Natural killer cell (primary cell): ENCODE measurements around the gene PUM1. TPM values are rescaled to one million over a fixed set of nuclear protein-coding genes. Genes with fewer than 3 reads are reported as not detected.

ENCODE experiments used
- ATAC-seq, 3 donors: fragments of 150-1000 bp in 2 of 3; fragments of 200-7000 bp in 1 of 3; cut with Tn5 transposase; 1 replicate in 1 of 3; 2 replicates in 2 of 3; pipeline ENCODE4 v1.10.0; 2021; ENCODE audit warnings: mild to moderate bottlenecking in 2 of 3, moderate library complexity in 2 of 3
- DNase-seq, 2 donors: peaks; one replicate each; pipeline versions ENCODE4 v3.0.0 to v3.0.0-alpha.2; 2013 to 2021; ENCODE audit warnings: mixed read lengths in 1 of 2
- H3K27ac ChIP-seq: one replicate; pipeline ENCODE4 v1.5.1; 2013; ENCODE audit warnings: mild to moderate bottlenecking, low read length
- H3K27me3 ChIP-seq: one replicate; pipeline ENCODE4 v1.6.1; 2013; ENCODE audit warnings: low read length; ENCODE audit not compliant: control insufficient read depth, insufficient read depth
- H3K36me3 ChIP-seq: one replicate; pipeline ENCODE4 v1.6.1; 2013; ENCODE audit warnings: low read length; ENCODE audit not compliant: control insufficient read depth, insufficient read depth
- H3K4me1 ChIP-seq: one replicate; pipeline ENCODE4 v1.6.1; 2013; ENCODE audit warnings: low read length; ENCODE audit not compliant: control insufficient read depth, insufficient read depth
- H3K4me3 ChIP-seq: one replicate; pipeline ENCODE4 v1.5.1; 2013; ENCODE audit warnings: low read length
- H3K9me3 ChIP-seq: one replicate; pipeline ENCODE4 v1.6.1; 2013; ENCODE audit warnings: low read length; ENCODE audit not compliant: control insufficient read depth, insufficient read depth
- H3K27ac Mint-ChIP-seq, 2 donors: one replicate each; pipeline ENCODE4 v1.8.0; 2022; ENCODE audit warnings: mild to moderate bottlenecking in 2 of 2, mixed read lengths in 2 of 2, moderate library complexity in 1 of 2
- H3K27me3 Mint-ChIP-seq, 2 donors: one replicate each; pipeline ENCODE4 v1.8.0; 2022; ENCODE audit warnings: low read depth in 2 of 2, mixed read lengths in 2 of 2
- H3K36me3 Mint-ChIP-seq: one replicate; pipeline ENCODE4 v1.8.0; 2022; ENCODE audit warnings: mixed read lengths
- H3K4me1 Mint-ChIP-seq, 2 donors: one replicate each; pipeline ENCODE4 v1.8.0; 2022; ENCODE audit warnings: mixed read lengths in 2 of 2
- H3K4me3 Mint-ChIP-seq: one replicate; pipeline ENCODE4 v1.8.0; 2022; ENCODE audit warnings: mild to moderate bottlenecking, moderate library complexity, mixed read lengths
- H3K9me3 Mint-ChIP-seq, 2 donors: one replicate each; pipeline ENCODE4 v1.8.0; 2022; ENCODE audit warnings: mixed read lengths in 2 of 2
- CTCF ChIP-seq: fragments of 200-600 bp; IDR thresholded peaks from one replicate; pipeline ENCODE4 v1.8.0; 2022; ENCODE audit warnings: antibody characterized with exemption
- WGBS: methylation state at CpG from one replicate; pipeline ENCODE4 v1.1.7; 2013; ENCODE audit warnings: missing lambda C conversion rate; ENCODE audit not compliant: insufficient coverage; 5-methylcytosine and 5-hydroxymethylcytosine counted together
- intact Hi-C: fragments of 100-400 bp; cut with micrococcal nuclease; formaldehyde crosslinking; loops from one replicate; pipeline ENCODE4 v1.14.2; 2022
- total RNA-seq, 4 donors: library from RNA; stranded (reverse); fragments of 120-200 nt in 1 of 4; gene quantifications; one replicate each; pipeline versions ENCODE4 v1.2.3 to v1.2.4, GENCODE V29; 2013 to 2022

Gene PUM1
- total RNA-seq, 3 donors from 2014 or later (not counting 1 experiment from before 2014, with no cell fraction given), result 193 to 209 (median 202) TPM

DNA sequence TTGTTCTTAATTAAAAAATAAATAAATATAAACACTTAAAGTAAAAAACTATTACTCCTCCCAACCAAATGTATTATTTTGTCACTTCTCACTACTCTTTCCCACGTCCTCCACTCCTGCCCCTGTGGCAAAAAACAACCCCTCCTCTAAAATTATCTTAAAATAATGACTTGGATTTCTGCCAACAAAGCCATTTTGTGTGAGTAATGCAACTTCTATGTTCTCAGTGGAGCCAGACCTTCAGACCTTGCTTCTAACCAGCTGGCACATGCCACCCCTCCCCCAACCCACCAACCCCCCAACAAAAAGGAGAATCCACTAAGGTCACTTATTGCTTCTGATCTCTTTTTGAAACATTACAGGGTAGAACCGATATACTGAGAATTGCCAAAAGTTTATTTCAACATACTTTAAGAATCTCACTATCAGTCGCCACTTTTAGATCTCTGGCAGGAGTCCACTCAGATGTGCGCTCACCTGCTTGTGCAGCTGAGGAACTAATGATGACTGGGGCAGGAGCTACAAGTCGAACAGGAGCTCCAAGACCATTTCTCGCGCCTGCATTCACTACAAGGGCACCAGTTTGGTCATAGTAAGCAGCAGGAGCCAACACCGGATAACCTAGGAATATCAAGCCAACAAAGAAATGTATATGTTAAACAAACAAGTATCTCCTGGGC lies 98.7 kb downstream of the PUM1 start:
- Histone ChIP-seq H3K27ac (no peak overlapping the region), H3K9me3 (no peaks in the 10 kb centered on the region), H3K4me1 (no peaks in the 10 kb centered on the region), H3K4me3 (no peak overlapping the region), H3K27me3 (no peaks in the 10 kb centered on the region), H3K36me3 (peaks cover 66% of the 10 kb centered on the region)
- no peak for TF ChIP-seq CTCF
- Mint-ChIP-seq H3K4me3 (no peak overlapping the region), H3K27ac (peak overlapping the region in 1 of 2 donors; percentile 6), H3K9me3 (no peaks in the 10 kb centered on the region), H3K27me3 (no peaks in the 10 kb centered on the region), H3K36me3 (peaks cover 27% of the 10 kb centered on the region), H3K4me1 (peaks cover 40 to 43% of the 10 kb centered on the region in 2 donors)
- ATAC-seq, result no peak
- intact Hi-C loops, result no loop called here
- WGBS, result 91% methylated on average over 8 of the region's 8 CpGs
- no peak for DNase-seq

- H3K27ac ChIP-seq, result no peak overlapping the region
- peaks cover 71% of the 10 kb centered on the region for H3K36me3 ChIP-seq
- WGBS, result 95% methylated on average over 8 of the region's 8 CpGs
- H3K4me1 ChIP-seq, result no peaks in the 10 kb centered on the region
- no peaks in the 10 kb centered on the region for H3K27me3 Mint-ChIP-seq
- H3K27me3 ChIP-seq, result no peaks in the 10 kb centered on the region
- no peak overlapping the region for H3K4me3 ChIP-seq
- no peak overlapping the region for H3K4me3 Mint-ChIP-seq
- no peaks in the 10 kb centered on the region for H3K9me3 Mint-ChIP-seq
- H3K4me1 Mint-ChIP-seq, result peaks cover 35 to 41% of the 10 kb centered on the region in 2 donors
- H3K27ac Mint-ChIP-seq, result no peak overlapping the region
- H3K9me3 ChIP-seq, result no peaks in the 10 kb centered on the region
- no peak for TF ChIP-seq CTCF
- ATAC-seq, result no peak
- DNase-seq, result no peak
- intact Hi-C loops, result no loop called here
- peaks cover 27% of the 10 kb centered on the region for H3K36me3 Mint-ChIP-seq
Measured at GRCh38 chr1:30965924-30966599, 99.5 kb downstream of the PUM1 start.

GRCh38 chr1:30964706-30965105 lies 100.8 kb downstream of the PUM1 start:
- no peaks in the 10 kb centered on the region for H3K27me3 Mint-ChIP-seq
- H3K4me1 Mint-ChIP-seq, result peaks cover 33 to 38% of the 10 kb centered on the region in 2 donors
- no peak for ATAC-seq
- H3K36me3 ChIP-seq, result peaks cover 69% of the 10 kb centered on the region
- H3K4me3 ChIP-seq, result no peak overlapping the region
- no peaks in the 10 kb centered on the region for H3K27me3 ChIP-seq
- H3K36me3 Mint-ChIP-seq, result peaks cover 27% of the 10 kb centered on the region
- no peaks in the 10 kb centered on the region for H3K9me3 Mint-ChIP-seq
- H3K27ac Mint-ChIP-seq, result no peak overlapping the region
- no peak for DNase-seq
- TF ChIP-seq CTCF, result no peak
- H3K4me1 ChIP-seq, result no peaks in the 10 kb centered on the region
- WGBS, result 99% methylated on average over 6 of the region's 7 CpGs
- no peak overlapping the region for H3K27ac ChIP-seq
- no peak overlapping the region for H3K4me3 Mint-ChIP-seq
- no peaks in the 10 kb centered on the region for H3K9me3 ChIP-seq
- intact Hi-C loops, result no loop called here
